Activated T-cell treated with anti-CD3 and anti-CD28 coated beads, Interleukin-2, amount 50 U/mL, for 72 hours (primary cell): Measurements from ENCODE around the gene OR2H1. TPM values are rescaled to one million over a fixed set of nuclear protein-coding genes. Genes with fewer than 3 reads are reported as not detected.
"Not testable (repeated sequence)": the region's sequence is repeated elsewhere in the genome, so short reads cannot be mapped to it uniquely, and the experiment has no call there.

Source experiments
- ATAC-seq, 2 donors: fragments of 150-1000 bp; cut with Tn5 transposase; replicated peaks in 1 of 2; 2 replicates each; pipeline ENCODE4 v1.10.0; 2021; ENCODE audit warnings: moderate library complexity in 2 of 2, mild to moderate bottlenecking in 1 of 2
- DNase-seq, 2 donors: peaks; one replicate each; pipeline ENCODE4 v3.0.0; 2021 to 2022; ENCODE audit warnings: mixed read lengths in 1 of 2
- H3K27ac Mint-ChIP-seq: one replicate; pipeline ENCODE4 v1.8.0; 2022; ENCODE audit warnings: mild to moderate bottlenecking, moderate library complexity, mixed read lengths
- H3K27me3 Mint-ChIP-seq: one replicate; pipeline ENCODE4 v1.8.0; 2022; ENCODE audit warnings: low read depth, mixed read lengths
- H3K36me3 Mint-ChIP-seq, 2 donors: one replicate each; pipeline ENCODE4 v1.8.0; 2022; ENCODE audit warnings: mixed read lengths in 2 of 2, mild to moderate bottlenecking in 1 of 2; ENCODE audit not compliant: insufficient read depth in 2 of 2
- H3K4me1 Mint-ChIP-seq: one replicate; pipeline ENCODE4 v1.8.0; 2022; ENCODE audit warnings: low read depth, mixed read lengths
- H3K4me3 Mint-ChIP-seq, 2 donors: one replicate each; pipeline ENCODE4 v1.8.0; 2022; ENCODE audit warnings: mild to moderate bottlenecking in 2 of 2, mixed read lengths in 2 of 2, moderate library complexity in 2 of 2
- H3K9me3 Mint-ChIP-seq, 2 donors: one replicate each; pipeline ENCODE4 v1.8.0; 2022; ENCODE audit warnings: mixed read lengths in 2 of 2
- total RNA-seq, 2 donors: library from RNA; stranded (reverse); gene quantifications; one replicate each; pipeline ENCODE4 v1.2.3, GENCODE V29; 2022

Gene OR2H1
- not detected for total RNA-seq

DNA sequence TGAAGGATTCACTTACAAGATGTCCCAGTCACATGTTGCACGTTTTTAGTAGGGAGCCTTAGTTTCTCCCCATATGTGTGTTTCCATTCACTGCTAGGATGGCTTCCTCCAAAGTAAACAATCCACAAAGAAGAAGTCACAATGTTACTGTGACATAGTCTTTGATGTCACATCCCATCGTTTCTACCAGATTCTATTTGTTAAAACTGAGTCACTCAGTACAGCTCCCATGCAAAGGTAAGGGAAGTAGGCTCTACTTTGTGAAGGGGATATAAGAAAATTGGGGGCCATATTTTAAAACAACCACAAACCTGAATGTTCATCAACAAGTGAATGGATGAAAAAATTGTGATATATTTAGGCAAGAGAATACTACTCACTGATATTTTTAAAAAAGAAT is at the start of gene OR2H1, which contains the start of gene OR11A1:
Gene OR2H1 (plus strand): TSS at position 185 of the 400 bp plus-strand sequence. CDS start 4,615 bp downstream, outside the sequence.
Gene OR11A1 (minus strand): TSS at position 101 of the 400 bp plus-strand sequence. CDS start 29,430 bp downstream, outside the sequence.
- no peak within 1 kb of the TSS for H3K27ac Mint-ChIP-seq
- ATAC-seq, result no peak
- DNase-seq, result no peak
- H3K4me3 Mint-ChIP-seq, result no peak within 1 kb of the TSS
- no peaks in the 10 kb centered on the region for H3K4me1 Mint-ChIP-seq
- peaks cover 32% of the 10 kb centered on the region for H3K27me3 Mint-ChIP-seq
- H3K9me3 Mint-ChIP-seq, result no peaks in the 10 kb centered on the region
- no peaks in the 10 kb centered on the region for H3K36me3 Mint-ChIP-seq

DNA sequence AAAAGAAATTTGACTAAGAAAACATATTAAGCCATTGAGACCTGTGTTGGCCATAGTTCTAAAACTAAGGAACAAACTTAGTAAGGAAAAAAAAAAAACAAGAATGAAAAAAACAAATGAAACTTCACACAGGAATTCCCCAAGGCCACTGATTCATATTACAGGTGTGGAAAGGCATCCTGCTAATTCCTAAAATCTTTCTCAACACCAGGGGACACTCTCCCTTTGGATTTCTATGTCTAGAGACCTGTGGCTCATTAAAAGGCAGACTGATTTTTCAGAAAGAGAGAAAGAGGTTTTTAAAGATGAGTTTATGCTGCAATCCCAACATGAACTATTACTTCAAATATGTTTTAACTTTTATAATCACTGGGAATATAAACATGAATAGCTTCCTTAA is 42.4 kb upstream of the OR2H1 start, which contains the start of gene OR12D1:
Gene OR12D1 (plus strand): TSS at position 341 of the 400 bp plus-strand sequence.
- Mint-ChIP-seq H3K4me3 (no peak within 1 kb of the TSS), H3K4me1 (no peaks in the 10 kb centered on the region), H3K36me3 (peaks cover 2 to 6% of the 10 kb centered on the region in 2 donors), H3K9me3 (peaks cover 9 to 12% of the 10 kb centered on the region in 2 donors), H3K27ac (no peak within 1 kb of the TSS), H3K27me3 (peaks cover 47% of the 10 kb centered on the region)
- ATAC-seq, result no peak
- no peak for DNase-seq

DNA sequence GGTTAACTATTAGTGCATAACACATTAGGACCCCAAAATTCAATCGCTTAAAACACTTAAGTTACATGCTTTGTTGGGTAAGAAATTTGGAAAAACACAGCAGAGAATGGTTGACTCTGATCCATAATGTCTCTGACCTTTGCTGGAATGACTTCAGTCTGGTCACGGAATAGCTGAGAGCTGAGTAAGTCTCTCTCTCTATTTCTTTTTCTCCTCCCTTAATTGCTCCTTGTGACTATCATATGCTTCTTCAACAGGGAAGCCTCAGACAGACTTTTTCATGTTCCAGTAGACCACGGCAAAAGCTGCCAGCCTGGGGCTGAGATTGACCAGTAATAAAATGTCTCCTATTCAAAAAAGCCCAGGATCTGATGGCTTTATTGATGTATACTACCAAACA is 37.4 kb upstream of the OR2H1 start:
- peaks cover 5% of the 10 kb centered on the region for H3K4me1 Mint-ChIP-seq
- peaks cover 53% of the 10 kb centered on the region for H3K27me3 Mint-ChIP-seq
- H3K4me3 Mint-ChIP-seq, result no peak overlapping the region
- H3K36me3 Mint-ChIP-seq, result peaks cover 0 to under 1% of the 10 kb centered on the region in 2 donors
- no peak for DNase-seq
- H3K9me3 Mint-ChIP-seq, result peaks cover 0 to under 1% of the 10 kb centered on the region in 2 donors
- no peak for ATAC-seq
- no peak overlapping the region for H3K27ac Mint-ChIP-seq

DNA sequence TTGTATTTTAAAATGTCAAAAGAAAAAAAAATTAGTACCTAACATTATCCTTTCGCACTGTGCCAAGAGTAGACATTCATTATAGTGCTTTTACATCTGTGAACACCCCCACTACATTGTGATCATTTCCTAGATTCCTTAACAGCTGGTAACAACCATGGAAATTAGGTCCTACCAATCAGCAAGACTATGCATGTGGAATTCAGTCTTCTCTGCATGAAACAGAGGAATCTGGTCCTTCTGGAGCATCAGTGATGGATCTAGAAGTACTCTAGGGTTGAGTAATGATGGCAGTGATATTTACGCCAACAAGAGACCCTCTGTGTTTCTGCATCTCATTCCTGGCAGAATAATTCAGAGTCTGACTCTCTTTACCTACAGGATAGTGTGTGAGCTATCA is 32.8 kb upstream of the OR2H1 start:
- peaks cover 2% of the 10 kb centered on the region in 2 donors for H3K9me3 Mint-ChIP-seq
- DNase-seq, result no peak
- no peak overlapping the region for H3K27ac Mint-ChIP-seq
- no peak overlapping the region for H3K4me3 Mint-ChIP-seq
- H3K27me3 Mint-ChIP-seq, result peaks cover 69% of the 10 kb centered on the region
- H3K4me1 Mint-ChIP-seq, result peaks cover 11% of the 10 kb centered on the region
- no peak for ATAC-seq
- peaks cover 0 to 2% of the 10 kb centered on the region in 2 donors for H3K36me3 Mint-ChIP-seq

DNA sequence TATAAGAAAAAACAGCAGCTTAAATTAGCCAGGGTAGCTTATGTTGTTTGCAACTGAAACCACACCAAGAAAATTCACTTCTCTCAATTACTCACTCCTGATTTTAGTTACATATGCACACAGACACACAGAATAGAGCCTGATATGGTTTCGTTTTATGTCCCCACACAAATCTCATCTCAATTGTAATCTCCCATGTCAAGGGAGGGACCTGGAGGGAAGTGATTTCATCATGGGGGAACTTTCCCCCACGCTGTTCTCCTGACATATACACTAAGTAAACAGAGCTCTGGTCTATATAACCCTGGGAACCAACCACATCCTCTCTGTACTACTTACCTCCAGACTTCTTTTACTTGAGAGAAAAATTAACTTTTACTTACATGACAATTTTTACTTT is 32.4 kb upstream of the OR2H1 start:
- Mint-ChIP-seq H3K27ac (no peak overlapping the region), H3K27me3 (peaks cover 70% of the 10 kb centered on the region), H3K9me3 (peaks cover 2% of the 10 kb centered on the region in 2 donors), H3K4me1 (peaks cover 11% of the 10 kb centered on the region), H3K36me3 (peaks cover 0 to 2% of the 10 kb centered on the region in 2 donors), H3K4me3 (no peak overlapping the region)
- peak; percentile 5 to 6 for DNase-seq
- peak; percentile 90 to 91 for ATAC-seq

DNA sequence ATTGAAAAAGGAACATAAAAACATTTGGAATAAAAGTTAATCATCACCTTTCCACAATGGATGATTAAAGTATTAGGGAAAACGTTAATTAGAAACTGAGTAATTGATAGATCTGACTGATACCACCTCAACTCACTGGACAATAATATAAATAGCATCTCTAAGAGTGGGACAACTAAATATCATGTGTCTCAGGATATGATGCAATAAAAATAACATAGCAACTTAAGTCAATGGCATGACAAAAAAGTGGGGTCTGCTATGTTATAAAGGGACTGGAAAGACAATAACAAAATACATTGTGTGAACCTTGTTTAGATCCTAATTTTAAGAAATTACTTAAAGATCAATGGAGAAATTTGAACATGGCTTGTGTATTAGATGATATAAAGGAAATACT is 31.9 kb upstream of the OR2H1 start:
- Mint-ChIP-seq H3K4me3 (no peak overlapping the region), H3K9me3 (peaks cover 2% of the 10 kb centered on the region in 2 donors), H3K27me3 (peaks cover 69% of the 10 kb centered on the region), H3K4me1 (peaks cover 11% of the 10 kb centered on the region), H3K27ac (no peak overlapping the region), H3K36me3 (peaks cover 0 to 2% of the 10 kb centered on the region in 2 donors)
- DNase-seq (no peak), ATAC-seq (no peak)

DNA sequence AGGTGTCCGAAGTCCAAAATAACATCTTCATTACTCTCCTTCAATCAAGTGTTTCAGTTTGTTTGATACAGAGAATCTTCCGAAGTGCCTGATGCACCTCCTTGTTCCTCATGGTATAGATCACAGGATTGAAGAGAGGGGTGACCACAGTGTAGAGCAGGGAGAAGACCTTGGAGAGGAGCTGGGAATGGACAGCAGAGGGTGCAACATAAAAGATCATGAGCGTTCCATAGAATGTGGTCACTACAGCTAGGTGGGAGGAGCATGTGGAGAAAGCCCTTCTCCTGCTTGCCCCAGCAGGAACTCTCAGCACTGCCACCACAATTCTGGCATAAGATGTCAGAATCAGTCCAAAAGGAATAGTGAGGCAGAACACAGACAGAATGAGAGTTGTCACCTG is 30.3 kb upstream of the OR2H1 start:
- Mint-ChIP-seq H3K9me3 (peaks cover 2% of the 10 kb centered on the region in 2 donors), H3K4me1 (peaks cover 11% of the 10 kb centered on the region), H3K4me3 (no peak overlapping the region), H3K27me3 (peaks cover 64% of the 10 kb centered on the region), H3K27ac (no peak overlapping the region), H3K36me3 (peaks cover 0 to 2% of the 10 kb centered on the region in 2 donors)
- no peak for DNase-seq
- ATAC-seq, result no peak

DNA sequence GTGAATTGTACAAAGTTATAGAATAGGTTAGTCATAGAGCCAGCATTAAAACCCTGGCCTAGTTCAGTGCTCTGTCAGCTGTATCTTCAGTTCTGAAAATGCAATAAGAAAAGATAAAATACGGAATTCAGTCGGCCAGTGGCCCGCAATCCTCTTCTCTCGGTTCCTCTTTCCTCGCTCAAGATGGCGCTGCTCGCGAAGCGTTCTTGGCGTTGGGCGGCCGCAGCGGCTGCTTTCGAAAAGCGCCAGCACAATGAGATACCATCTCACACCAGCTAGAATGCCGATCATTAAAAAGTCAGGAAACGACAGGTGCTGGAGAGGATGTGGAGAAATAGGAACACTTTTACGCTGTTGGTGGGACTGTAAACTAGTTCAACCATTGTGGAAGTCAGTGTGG is 20.2 kb upstream of the OR2H1 start:
- H3K4me1 Mint-ChIP-seq, ATAC-seq, H3K9me3 Mint-ChIP-seq, H3K27ac Mint-ChIP-seq, H3K36me3 Mint-ChIP-seq, DNase-seq, H3K4me3 Mint-ChIP-seq: not testable (repeated sequence)
- peaks cover 59% of the 10 kb centered on the region for H3K27me3 Mint-ChIP-seq

DNA sequence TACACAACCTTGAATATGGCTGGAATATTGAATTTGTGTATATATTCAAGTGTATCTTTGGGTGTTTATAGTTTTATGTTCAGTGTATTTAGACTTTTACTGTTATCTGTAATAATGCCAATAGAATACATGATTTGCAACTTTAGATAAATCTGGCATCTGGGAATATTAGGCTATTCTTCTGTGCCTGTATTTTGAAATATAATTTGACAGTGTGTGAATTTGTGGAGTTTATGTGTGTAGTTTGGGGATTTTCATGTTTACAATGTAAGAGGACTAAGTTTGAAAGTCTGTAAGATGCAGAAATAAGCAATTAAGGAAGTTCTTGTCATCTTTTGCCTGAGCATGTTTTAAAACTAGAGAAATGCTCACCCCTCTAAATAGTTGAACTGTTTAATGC is 17.9 kb upstream of the OR2H1 start, which contains the start of gene OR10C1:
Gene OR10C1 (plus strand): TSS at position 301 of the 400 bp plus-strand sequence. CDS start 710 bp downstream, outside the sequence.
- Mint-ChIP-seq H3K4me1 (no peaks in the 10 kb centered on the region), H3K9me3 (no peaks in the 10 kb centered on the region), H3K27ac (no peak within 1 kb of the TSS), H3K27me3 (peaks cover 44% of the 10 kb centered on the region), H3K36me3 (peaks cover 0 to 2% of the 10 kb centered on the region in 2 donors), H3K4me3 (no peak within 1 kb of the TSS)
- ATAC-seq, result no peak
- no peak for DNase-seq

DNA sequence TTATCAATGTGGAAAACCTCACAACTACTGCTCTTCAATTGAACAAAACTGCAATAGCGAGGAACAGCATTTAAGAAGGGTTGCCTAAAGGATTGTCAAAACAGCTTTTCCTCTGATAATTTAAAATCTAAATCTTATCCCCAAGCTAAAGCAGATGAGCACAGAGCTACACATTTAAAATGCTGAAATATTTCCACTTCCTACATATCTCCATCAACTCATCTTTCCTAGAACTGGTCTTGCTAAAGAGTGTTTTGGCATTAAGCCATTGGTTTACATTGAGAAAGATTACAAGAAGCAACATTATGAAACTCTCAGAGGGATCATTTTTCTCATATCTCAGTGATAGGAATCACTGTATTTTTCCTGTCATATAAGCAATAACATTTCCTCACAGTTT is 14.2 kb upstream of the OR2H1 start:
- Mint-ChIP-seq H3K27ac (no peak overlapping the region), H3K4me3 (no peak overlapping the region), H3K4me1 (no peaks in the 10 kb centered on the region), H3K36me3 (peaks cover 0 to 2% of the 10 kb centered on the region in 2 donors), H3K27me3 (peaks cover 54% of the 10 kb centered on the region), H3K9me3 (peaks cover 2 to 4% of the 10 kb centered on the region in 2 donors)
- DNase-seq, result no peak
- no peak for ATAC-seq

DNA sequence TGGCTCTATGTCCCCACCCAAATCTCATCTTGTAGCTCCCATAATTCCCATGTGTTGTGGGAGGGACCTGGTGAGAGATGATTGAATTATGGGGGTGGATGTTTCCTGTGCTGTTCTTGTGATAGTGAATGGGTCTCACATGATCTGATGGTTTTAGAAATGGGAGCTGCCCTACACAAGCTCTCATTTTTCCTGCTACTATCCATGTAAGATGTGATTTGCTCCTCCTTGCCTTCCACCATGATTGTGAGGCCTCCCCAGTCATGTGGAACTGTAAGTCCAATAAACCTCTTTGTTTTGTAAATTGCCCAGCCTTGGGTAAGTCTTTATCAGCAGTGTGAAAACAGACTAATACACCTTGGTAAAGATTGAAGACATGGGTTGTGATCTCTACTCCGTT is 12.9 kb upstream of the OR2H1 start:
- not testable (repeated sequence) for H3K4me3 Mint-ChIP-seq, ATAC-seq, H3K27ac Mint-ChIP-seq, H3K9me3 Mint-ChIP-seq, H3K36me3 Mint-ChIP-seq, DNase-seq, H3K4me1 Mint-ChIP-seq
- H3K27me3 Mint-ChIP-seq, result peaks cover 47% of the 10 kb centered on the region

DNA sequence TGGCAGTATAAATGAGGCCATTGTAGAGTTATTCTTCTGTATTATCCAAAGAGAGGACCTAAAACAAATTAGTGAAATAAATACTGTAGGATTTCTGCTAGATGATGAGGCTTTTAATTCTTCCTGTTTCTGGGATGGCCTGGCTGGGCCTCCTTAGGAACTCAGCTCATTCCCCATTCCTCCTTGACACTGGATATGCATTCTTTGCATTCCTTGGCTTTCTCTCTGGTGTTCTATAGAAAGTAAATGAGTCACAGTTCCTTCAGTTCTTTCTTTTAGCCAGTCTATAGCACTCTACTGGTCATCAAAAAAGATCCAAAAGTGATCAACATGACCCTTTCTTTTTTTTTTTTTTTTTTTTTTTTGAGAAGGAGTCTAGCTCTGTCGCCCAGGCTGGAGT is 9.3 kb upstream of the OR2H1 start:
- Mint-ChIP-seq H3K4me1 (no peaks in the 10 kb centered on the region), H3K36me3 (peaks cover 0 to 2% of the 10 kb centered on the region in 2 donors), H3K27ac (no peak overlapping the region), H3K9me3 (peaks cover 5 to 7% of the 10 kb centered on the region in 2 donors), H3K4me3 (no peak overlapping the region), H3K27me3 (peaks cover 49% of the 10 kb centered on the region)
- no peak for DNase-seq
- no peak for ATAC-seq

DNA sequence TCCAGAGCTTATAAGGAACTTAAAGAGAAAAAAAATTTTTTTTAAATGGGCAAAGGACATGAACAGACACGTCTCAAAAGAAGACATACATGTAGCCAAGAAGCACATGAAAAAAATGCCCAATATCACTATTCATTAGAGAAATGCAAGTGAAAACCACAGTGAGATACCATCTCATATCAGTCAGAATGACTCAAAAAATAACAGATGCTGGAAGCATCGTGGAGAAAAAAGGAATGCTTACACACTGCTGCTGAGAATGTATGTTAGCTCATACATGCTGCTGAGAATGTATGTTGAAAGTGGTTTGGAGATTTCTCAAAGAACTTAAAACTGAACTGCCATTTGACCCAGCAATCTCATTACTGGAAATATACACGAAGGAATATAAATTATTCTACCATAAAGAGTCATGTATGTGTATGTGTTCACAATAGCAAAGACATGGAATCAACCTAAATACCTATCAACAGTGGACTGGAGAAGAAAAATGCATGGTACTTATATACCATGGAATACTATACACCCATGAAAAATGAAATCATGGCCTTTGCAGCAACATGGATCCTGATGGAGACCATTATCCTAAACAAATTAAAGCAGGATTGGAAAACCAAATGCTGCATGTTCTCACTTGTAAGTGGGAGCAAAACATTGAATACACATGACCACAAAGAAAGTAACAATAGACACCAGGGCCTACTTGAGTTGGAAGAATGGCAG is 5.3 kb upstream of the OR2H1 start:
- Mint-ChIP-seq H3K4me1 (no peaks in the 10 kb centered on the region), H3K27me3 (peaks cover 26% of the 10 kb centered on the region), H3K9me3 (peaks cover 2 to 3% of the 10 kb centered on the region in 2 donors), H3K36me3 (no peaks in the 10 kb centered on the region), H3K27ac (no peak overlapping the region), H3K4me3 (no peak overlapping the region)
- DNase-seq (no peak), ATAC-seq (no peak)
